UCSD-AML1 (cell line): Measurements from ENCODE around the gene SLC3A2.

Experiments
- DNase-seq: peaks from one replicate; lab custom pipeline; 2025; ENCODE audit not compliant: unreplicated experiment; lab: John Stamatoyannopoulos, UW

The SLC3A2 gene

GRCh38 chr11:62880231-62880802, 379 bp upstream of the SLC3A2 start:
- DNase-seq, result no peak

- DNase-seq, result peak; percentile 93
These were observed 1.1 kb downstream of the SLC3A2 start for GRCh38 chr11:62881579-62882430.

GRCh38 chr11:62882431-62882749, 1.7 kb downstream of the SLC3A2 start:
- DNase-seq, result no peak

GRCh38 chr11:62882788-62883501, 2.2 kb downstream of the SLC3A2 start:
- no peak for DNase-seq

- no peak for DNase-seq
These were observed 3.0 kb downstream of the SLC3A2 start for GRCh38 chr11:62883673-62884072.

GRCh38 chr11:62885137-62885750, 4.5 kb downstream of the SLC3A2 start:
- no peak for DNase-seq

- DNase-seq, result no peak
These were observed 7.7 kb downstream of the SLC3A2 start for GRCh38 chr11:62888406-62888805.

- no peak for DNase-seq
These were observed 8.4 kb downstream of the SLC3A2 start for GRCh38 chr11:62889126-62889483.

- no peak for DNase-seq
These were observed 9.1 kb downstream of the SLC3A2 start for GRCh38 chr11:62889484-62890437.

GRCh38 chr11:62892077-62892922, 11.6 kb downstream of the SLC3A2 start:
- DNase-seq, result no peak

GRCh38 chr11:62895501-62895900, 14.8 kb downstream of the SLC3A2 start:
- DNase-seq, result no peak

GRCh38 chr11:62896049-62896448, 15.4 kb downstream of the SLC3A2 start:
- DNase-seq, result no peak

GRCh38 chr11:62897311-62897710, 16.6 kb downstream of the SLC3A2 start:
- no peak for DNase-seq

- DNase-seq, result no peak
These were observed 17.3 kb downstream of the SLC3A2 start for GRCh38 chr11:62898027-62898426.

- no peak for DNase-seq
These were observed 22.2 kb downstream of the SLC3A2 start for GRCh38 chr11:62902932-62903331.

GRCh38 chr11:62905296-62905695, 24.6 kb downstream of the SLC3A2 start:
- no peak for DNase-seq

GRCh38 chr11:62905927-62906531, 25.3 kb downstream of the SLC3A2 start:
- DNase-seq, result peak; percentile 74

- DNase-seq, result no peak
These were observed 27.9 kb downstream of the SLC3A2 start for GRCh38 chr11:62908468-62909072.
